ENCODE measurements around the gene TGIF2. TPM values are rescaled to one million over a fixed set of nuclear protein-coding genes. Genes with fewer than 3 reads are reported as not detected.

The TGIF2 gene
- total and polyA plus RNA-seq, 2 of the 8 experiments (the other 6 are each of a cell fraction or from before 2014, with no cell fraction given) = 49.7 to 76.7 TPM

- ChIA-PET POLR2A (ENCODE audit: partially characterized antibody) (interaction anchor here (9.0 to 26.6 kb wide), 2 partner anchors 10 to 22 kb away, joined by 60 to 388 read pairs; partner anchors contain the start of genes RAB5IF and TGIF2), CTCF (ENCODE audit: partially characterized antibody) (interaction anchor here (1.5 to 14.2 kb wide), 3 partner anchors 9 to 42 kb away, joined by 3 to 202 read pairs (median 17); partner anchors contain the start of genes MYL9 and TGIF2)
- Histone ChIP-seq H4K8ac (ENCODE audit: extremely low read depth, insufficient read depth, low read length) (no peak overlapping the region), H3K9me3 (ENCODE audit: insufficient read depth in 2 of 2, low read depth in 1 of 2, low read length in 1 of 2) (peaks cover 6 to 7% of the 10 kb centered on the region in 2 experiments; a peak in 2 of 4 replicates), H2BK15ac (ENCODE audit: low read length) (no peak overlapping the region), H3K79me2 (ENCODE audit: control insufficient read depth in 1 of 2, insufficient read depth in 2 of 2, low read length in 2 of 2) (peaks cover 0 to 25% of the 10 kb centered on the region in 2 experiments; a peak in 2 of 4 replicates), H3K36me3 (ENCODE audit: control insufficient read depth in 2 of 4, insufficient read depth in 4 of 4, low read length in 3 of 4) (peaks cover 4 to 58% (median 26%) of the 10 kb centered on the region in 4 experiments), H2BK12ac (ENCODE audit: low read depth, low read length) (no peak overlapping the region), H2BK5ac (ENCODE audit: low read depth, low read length) (no peak overlapping the region), H4K91ac (replicated peaks; ENCODE audit: insufficient read length, low read length) (no peak overlapping the region), H4K5ac (ENCODE audit: insufficient read length, low read depth, low read length) (no peak overlapping the region), H2BK120ac (replicated peaks; ENCODE audit: low read depth, low read length) (no peak overlapping the region), H3K4ac (replicated peaks; ENCODE audit: insufficient read length, low read depth, low read length) (no peak overlapping the region), H3K23me2 (ENCODE audit: low read depth, low read length) (no peaks in the 10 kb centered on the region), H3K18ac (ENCODE audit: extremely low read depth, low read length) (no peak overlapping the region), H2BK20ac (ENCODE audit: low read length) (no peak overlapping the region), H3K27me3 (replicated peaks in 1 of 4; ENCODE audit: control insufficient read depth in 3 of 4, extremely low read depth in 1 of 4, insufficient read depth in 3 of 4, low read length in 3 of 4) (no peaks in the 10 kb centered on the region), H3K9ac (replicated peaks in 1 of 4; ENCODE audit: extremely low read depth in 1 of 4, low read depth in 3 of 4, low read length in 3 of 4) (no peak overlapping the region), H3K4me2 (ENCODE audit: insufficient read depth in 1 of 2, low read depth in 2 of 2, low read length in 2 of 2) (no peak overlapping the region), H3K23ac (ENCODE audit: insufficient read length) (no peak overlapping the region), H3K4me3 (ENCODE audit: extremely low read depth in 1 of 4, insufficient read depth in 2 of 4, low read depth in 3 of 4, low read length in 4 of 4) (no peak overlapping the region), H3K4me1 (replicated peaks in 1 of 4; ENCODE audit: control insufficient read depth in 3 of 4, insufficient read depth in 4 of 4, low read length in 3 of 4) (peaks cover 3 to 17% (median 11%) of the 10 kb centered on the region in 4 experiments; a peak in 6 of 7 replicates), H3K14ac (ENCODE audit: insufficient read length) (no peak overlapping the region), H3K27ac (ENCODE audit: low read depth, low read length) (no peak overlapping the region), H3K79me1 (ENCODE audit: low read depth, low read length) (peaks cover 12% of the 10 kb centered on the region), H4K20me1 (replicated peaks in 1 of 2; ENCODE audit: control insufficient read depth in 1 of 2, insufficient read depth in 2 of 2, low read length in 2 of 2) (peaks cover 0 to 4% of the 10 kb centered on the region in 2 experiments), H2AFZ (ENCODE audit: low read length) (no peak overlapping the region), H3K56ac (replicated peaks; ENCODE audit: insufficient read length, low read depth, low read length) (no peak overlapping the region), H2AK5ac (ENCODE audit: low read depth, low read length) (no peak overlapping the region)
- WGBS, 2 experiments (ENCODE audit: extremely low coverage in 1 of 2, insufficient coverage in 1 of 2, insufficient read length in 1 of 2, insufficient replicate concordance in 2 of 2, low coverage in 1 of 2, low lambda C conversion rate in 2 of 2, missing lambda C conversion rate in 1 of 2) = 84% methylated on average over 4 of the region's 4 CpGs; no CpG with 5 or more reads in 1 of the 2 experiments
- TF ChIP-seq SUZ12 (IDR thresholded peaks at IDR 0.05; ENCODE audit: low read length) = no peak
- no peak for TF ChIP-seq ATF3 (IDR thresholded peaks at IDR 0.05; ENCODE audit: insufficient read depth, low read depth, low read length)
- TF ChIP-seq CHD1 (IDR thresholded peaks at IDR 0.05; ENCODE audit: low read depth, low read length) = no peak
- no peak for TF ChIP-seq POLR2AphosphoS5 (IDR thresholded peaks at IDR 0.05; ENCODE audit: low read depth, low read length)
- TF ChIP-seq SRF (IDR thresholded peaks at IDR 0.05; ENCODE audit: low read depth, low read length) = no peak
- no peak for TF ChIP-seq SP2 (IDR thresholded peaks at IDR 0.05; ENCODE audit: low read length)
- no peak for TF ChIP-seq CREB1 (IDR thresholded peaks at IDR 0.05)
- TF ChIP-seq PHF8 (conservative IDR thresholded peaks at IDR 0.05; ENCODE audit: low read depth, low read length) = no peak
- TF ChIP-seq TEAD4 (IDR thresholded peaks at IDR 0.05; ENCODE audit: low read depth, low read length) = no peak
- TF ChIP-seq RNF2 (IDR thresholded peaks at IDR 0.05; ENCODE audit: borderline replicate concordance, low read depth, low read length, missing control alignments, poor library complexity, severe bottlenecking) = no peak
- TF ChIP-seq RXRA (IDR thresholded peaks at IDR 0.05; ENCODE audit: insufficient read depth, low read depth, low read length) = no peak
- TF ChIP-seq SIRT6 (IDR thresholded peaks at IDR 0.05; ENCODE audit: low read length) = no peak
- no peak for TF ChIP-seq KDM1A (IDR thresholded peaks at IDR 0.05; ENCODE audit: borderline replicate concordance, low read length)
- no peak for TF ChIP-seq BACH1 (IDR thresholded peaks at IDR 0.05; ENCODE audit: low read length)
- FAIRE-seq (no peak), DNase-seq (ENCODE audit: low read depth in 1 of 2, low spot score in 2 of 2) (no peak)
Measured at GRCh38 chr20:36582821-36583220, 9.4 kb downstream of the TGIF2 start.
